ENCODE results near the gene MAP1B. TPM values are rescaled to one million over a fixed set of nuclear protein-coding genes. Genes with fewer than 3 reads are reported as not detected.
A peak's percentile ranks its signal among the peaks of the same experiment; 100 is the strongest.

The MAP1B gene
- polyA plus RNA-seq, 1 experiment = 55.3 TPM

DNA sequence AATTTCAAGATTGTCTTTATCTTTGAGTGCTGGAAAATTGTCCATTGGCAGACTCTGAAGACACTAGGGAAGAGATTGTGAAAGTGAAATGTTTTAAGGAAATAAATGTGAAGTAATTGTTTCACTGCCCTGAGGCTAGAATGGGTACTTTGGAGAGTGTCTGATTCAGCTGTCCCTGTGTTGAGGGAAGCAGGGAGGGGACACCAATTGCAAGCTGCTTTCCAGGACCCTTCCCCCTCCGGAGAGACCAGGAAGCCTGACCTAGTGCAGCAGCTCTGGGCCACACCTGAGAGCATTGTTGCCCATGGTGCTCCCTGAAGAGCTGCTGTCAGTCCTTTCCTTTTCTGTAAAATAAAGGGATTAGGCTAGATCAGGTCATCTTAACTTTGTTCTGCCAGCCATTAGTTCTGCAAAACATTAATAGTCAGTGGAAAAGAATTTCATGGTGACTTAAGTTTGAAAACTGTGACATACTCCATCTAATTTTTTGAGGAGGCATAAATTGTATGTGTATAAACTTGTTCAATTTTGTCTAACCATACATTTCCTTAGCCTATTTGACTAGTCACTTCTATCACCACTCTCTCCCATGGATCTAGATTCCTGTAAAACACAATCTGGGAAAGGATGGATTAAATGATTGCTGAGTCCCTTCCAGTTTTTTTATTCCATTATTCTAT, 18.8 kb downstream of the MAP1B start:
- ChIA-PET POLR2A (no interaction called here), CTCF (interaction anchor here (0.6 to 1.0 kb wide), 4 partner anchors 8 to 155 kb away, joined by 3 to 5 read pairs (median 3); no protein-coding TSS in a partner anchor)
- no peaks in the 10 kb centered on the region for H3K27me3 ChIP-seq (ENCODE audit: control insufficient read depth, insufficient read depth, low read length)
- TF ChIP-seq, protein P1, sequence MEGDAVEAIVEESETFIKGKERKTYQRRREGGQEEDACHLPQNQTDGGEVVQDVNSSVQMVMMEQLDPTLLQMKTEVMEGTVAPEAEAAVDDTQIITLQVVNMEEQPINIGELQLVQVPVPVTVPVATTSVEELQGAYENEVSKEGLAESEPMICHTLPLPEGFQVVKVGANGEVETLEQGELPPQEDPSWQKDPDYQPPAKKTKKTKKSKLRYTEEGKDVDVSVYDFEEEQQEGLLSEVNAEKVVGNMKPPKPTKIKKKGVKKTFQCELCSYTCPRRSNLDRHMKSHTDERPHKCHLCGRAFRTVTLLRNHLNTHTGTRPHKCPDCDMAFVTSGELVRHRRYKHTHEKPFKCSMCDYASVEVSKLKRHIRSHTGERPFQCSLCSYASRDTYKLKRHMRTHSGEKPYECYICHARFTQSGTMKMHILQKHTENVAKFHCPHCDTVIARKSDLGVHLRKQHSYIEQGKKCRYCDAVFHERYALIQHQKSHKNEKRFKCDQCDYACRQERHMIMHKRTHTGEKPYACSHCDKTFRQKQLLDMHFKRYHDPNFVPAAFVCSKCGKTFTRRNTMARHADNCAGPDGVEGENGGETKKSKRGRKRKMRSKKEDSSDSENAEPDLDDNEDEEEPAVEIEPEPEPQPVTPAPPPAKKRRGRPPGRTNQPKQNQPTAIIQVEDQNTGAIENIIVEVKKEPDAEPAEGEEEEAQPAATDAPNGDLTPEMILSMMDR (IDR thresholded peaks at IDR 0.05; ENCODE audit: low read depth, low read length) = no peak
- H3K27ac ChIP-seq (ENCODE audit: low read depth, low read length) = no peak overlapping the region
- DNase-seq (ENCODE audit: low read depth, low spot score) = no peak
- no peaks in the 10 kb centered on the region for H3K9me3 ChIP-seq (ENCODE audit: control insufficient read depth, insufficient read depth, low read length)
- H3K4me3 ChIP-seq (ENCODE audit: low read depth, low read length) = no peak overlapping the region

DNA sequence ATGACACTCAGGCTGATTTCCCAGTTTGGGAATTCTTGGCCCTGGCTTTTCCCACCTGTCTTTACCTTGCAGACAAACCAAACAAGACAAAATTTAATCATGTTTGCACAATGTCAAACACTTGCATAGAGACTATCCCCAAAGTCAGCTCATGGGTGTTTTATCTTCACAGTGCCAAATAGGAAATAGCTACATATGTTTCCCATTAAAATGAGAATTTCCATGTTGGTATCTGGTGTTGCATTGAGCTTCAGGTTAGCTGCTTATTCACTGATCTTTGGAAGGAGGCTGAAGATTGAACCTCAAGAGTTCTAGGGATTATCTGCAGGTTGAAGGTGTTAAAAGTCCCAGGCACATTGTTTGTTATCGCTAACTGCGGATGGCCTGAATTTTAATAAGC, 19.5 kb downstream of the MAP1B start:
- H3K9me3 ChIP-seq (ENCODE audit: control insufficient read depth, insufficient read depth, low read length) = no peaks in the 10 kb centered on the region
- H3K27me3 ChIP-seq (ENCODE audit: control insufficient read depth, insufficient read depth, low read length) = no peaks in the 10 kb centered on the region
- H3K27ac ChIP-seq (ENCODE audit: low read depth, low read length) = no peak overlapping the region
- DNase-seq (ENCODE audit: low read depth, low spot score) = no peak
- CTCF ChIA-PET = interaction anchor here (0.8 kb wide), 1 partner anchor 154 kb away, joined by 3 read pairs; no protein-coding TSS in a partner anchor
- POLR2A ChIA-PET = no interaction called here
- TF ChIP-seq, protein P1 (IDR thresholded peaks at IDR 0.05; ENCODE audit: low read depth, low read length) = no peak
- no peak overlapping the region for H3K4me3 ChIP-seq (ENCODE audit: low read depth, low read length)

DNA sequence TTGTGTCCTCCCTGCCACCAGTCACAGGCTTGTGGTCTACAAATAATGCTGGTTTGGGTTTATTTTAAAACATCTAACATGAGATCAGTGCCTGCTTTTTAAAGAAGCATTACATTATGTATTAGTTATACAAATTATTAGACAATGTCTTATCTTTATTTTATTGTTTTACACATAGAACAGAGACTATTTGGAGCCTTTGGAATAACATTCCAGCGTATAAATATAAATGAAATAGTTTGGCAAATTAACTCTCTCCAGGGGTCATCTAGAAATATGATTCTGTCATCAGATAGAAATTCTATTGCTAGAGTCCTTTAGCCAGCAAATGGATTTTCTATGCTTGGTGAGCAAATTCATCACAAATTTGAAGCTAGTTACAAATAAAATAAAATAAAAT, 22.4 kb downstream of the MAP1B start:
- TF ChIP-seq, protein P1 (IDR thresholded peaks at IDR 0.05; ENCODE audit: low read depth, low read length) = no peak
- no peaks in the 10 kb centered on the region for H3K27me3 ChIP-seq (ENCODE audit: control insufficient read depth, insufficient read depth, low read length)
- H3K27ac ChIP-seq (ENCODE audit: low read depth, low read length) = no peak overlapping the region
- ChIA-PET POLR2A (interaction anchor here (0.6 kb wide), 1 partner anchor 26 kb away, joined by 3 read pairs; no protein-coding TSS in a partner anchor), CTCF (interaction anchor here (0.8 kb wide), 1 partner anchor 179 kb away, joined by 3 read pairs; no protein-coding TSS in a partner anchor)
- no peak for DNase-seq (ENCODE audit: low read depth, low spot score)
- H3K9me3 ChIP-seq (ENCODE audit: control insufficient read depth, insufficient read depth, low read length) = no peaks in the 10 kb centered on the region
- no peak overlapping the region for H3K4me3 ChIP-seq (ENCODE audit: low read depth, low read length)

DNA sequence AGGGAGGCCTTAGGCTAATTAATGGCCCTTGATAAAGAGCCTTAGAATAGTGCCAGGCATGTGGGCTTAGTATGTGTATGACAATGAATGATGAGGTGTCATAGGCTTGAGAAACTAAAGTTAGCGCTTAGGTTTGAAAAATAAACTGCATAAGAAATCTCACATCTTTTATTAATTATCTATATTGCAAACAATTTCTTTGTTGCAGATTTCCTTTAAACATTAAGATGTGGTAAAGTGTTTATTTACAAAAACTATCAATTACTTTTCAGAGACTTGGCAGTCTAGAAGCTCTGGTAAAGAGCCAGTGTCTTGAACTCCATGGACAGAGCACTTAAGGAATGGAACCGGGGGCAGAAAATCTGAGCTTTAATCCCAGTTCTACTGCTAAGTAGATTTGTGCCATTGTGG, 23.1 kb downstream of the MAP1B start:
- no peak overlapping the region for H3K27ac ChIP-seq (ENCODE audit: low read depth, low read length)
- ChIA-PET CTCF (interaction anchor here (0.6 to 1.4 kb wide), 3 partner anchors 31 to 178 kb away, joined by 3 to 12 read pairs (median 3); no protein-coding TSS in a partner anchor), POLR2A (no interaction called here)
- TF ChIP-seq, protein P1 (IDR thresholded peaks at IDR 0.05; ENCODE audit: low read depth, low read length) = no peak
- H3K4me3 ChIP-seq (ENCODE audit: low read depth, low read length) = no peak overlapping the region
- DNase-seq (ENCODE audit: low read depth, low spot score) = peak; percentile 27
- H3K27me3 ChIP-seq (ENCODE audit: control insufficient read depth, insufficient read depth, low read length) = no peaks in the 10 kb centered on the region
- H3K9me3 ChIP-seq (ENCODE audit: control insufficient read depth, insufficient read depth, low read length) = no peaks in the 10 kb centered on the region

Data from AG04450 (cell line).